HG03159 (cell line): ENCODE measurements around the gene PTP4A2.
"Not testable (repeated sequence)": the region's sequence is repeated elsewhere in the genome, so short reads cannot be mapped to it uniquely, and the experiment has no call there.

ENCODE experiments used
- ATAC-seq: cut with Tn5 transposase; IDR thresholded peaks from one replicate; pipeline ENCODE4 v1.9.1; 2021; ENCODE audit warnings: mild to moderate bottlenecking, moderate library complexity; ENCODE audit not compliant: unreplicated experiment

PTP4A2 gene

GRCh38 chr1:31895474-31896198, 42.5 kb downstream of the PTP4A2 start:
- not testable (repeated sequence) for ATAC-seq

DNA sequence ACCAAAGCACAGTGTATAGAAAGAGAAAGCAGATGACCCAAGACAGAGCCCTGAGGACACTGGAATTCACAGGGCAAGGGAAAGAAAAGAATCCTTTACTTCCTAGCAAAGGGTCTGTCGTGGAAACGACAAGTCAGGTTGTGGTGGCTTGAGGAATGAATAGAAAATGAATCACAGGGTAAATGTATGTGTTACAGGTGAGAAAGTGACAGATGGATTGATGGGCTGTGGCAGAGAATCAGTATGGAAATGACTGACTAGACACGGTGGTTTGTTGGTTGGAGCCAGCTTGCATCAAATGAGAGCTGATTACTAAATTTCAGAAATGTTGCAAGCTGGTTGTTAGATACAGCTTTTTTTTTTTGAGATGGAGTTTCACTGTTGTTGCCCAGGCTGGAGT, 46.9 kb downstream of the PTP4A2 start:
- no peak for ATAC-seq

DNA sequence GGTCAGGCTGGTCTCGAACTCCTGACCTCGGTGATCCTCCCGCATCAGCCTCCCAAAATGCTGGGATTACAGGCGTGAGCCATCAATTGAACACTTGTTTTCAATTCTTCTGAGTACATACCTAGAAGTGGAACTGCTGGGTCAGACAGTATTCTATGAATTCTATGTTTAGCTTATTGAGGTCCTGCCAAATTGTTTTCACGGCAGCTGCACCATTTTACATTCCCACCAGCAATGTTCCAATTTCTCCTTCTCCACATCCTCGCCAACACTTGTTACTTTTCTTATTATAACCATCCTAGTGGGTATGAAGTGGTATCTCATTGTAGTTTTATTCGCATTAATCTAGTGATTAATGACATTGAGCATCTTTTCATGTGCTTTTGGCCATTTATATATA, 49.9 kb downstream of the PTP4A2 start:
- no peak for ATAC-seq

DNA sequence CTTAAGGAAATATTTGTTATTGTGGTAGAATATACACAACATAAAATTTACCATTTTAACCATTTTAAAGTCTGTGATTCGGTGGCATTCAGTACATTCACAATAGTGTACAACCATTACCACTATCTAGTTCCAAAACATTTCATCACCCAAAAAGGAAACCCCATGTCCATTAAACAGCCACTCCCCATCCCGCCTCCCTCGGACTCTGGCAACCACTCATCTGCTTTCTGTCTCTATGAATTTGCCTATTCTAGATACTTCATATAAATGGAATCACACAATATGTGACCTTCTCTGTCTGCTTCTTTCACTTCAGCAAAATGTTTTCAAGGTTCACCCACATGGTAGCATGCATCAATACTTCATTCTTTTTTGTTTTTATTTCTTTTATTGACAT, 51.3 kb downstream of the PTP4A2 start:
- no peak for ATAC-seq

DNA sequence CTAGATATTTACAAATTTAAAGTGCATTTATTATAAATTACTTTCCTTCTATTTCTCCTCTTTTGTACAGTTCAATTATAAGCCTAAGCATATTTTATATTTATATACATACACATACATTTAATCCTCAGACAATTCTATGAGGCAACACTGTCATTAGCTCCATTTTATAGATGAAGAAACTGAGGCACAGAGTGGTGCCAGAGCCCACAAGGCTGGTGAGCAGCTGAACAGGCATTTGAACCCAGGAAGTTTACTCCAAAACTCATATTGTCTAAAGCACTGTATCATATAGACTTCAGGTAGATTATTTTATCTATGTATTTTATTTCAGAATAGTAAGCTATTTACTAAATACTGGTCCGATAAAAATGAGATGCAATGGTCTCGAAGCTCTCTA, 52.3 kb downstream of the PTP4A2 start:
- no peak for ATAC-seq

- no peak for ATAC-seq
Observed at GRCh38 chr1:31883357-31883942, 54.7 kb downstream of the PTP4A2 start.

- ATAC-seq: no peak
Observed at GRCh38 chr1:31881688-31882000, 56.5 kb downstream of the PTP4A2 start.

- no peak for ATAC-seq
Observed at GRCh38 chr1:31880957-31881687, 57.0 kb downstream of the PTP4A2 start.

DNA sequence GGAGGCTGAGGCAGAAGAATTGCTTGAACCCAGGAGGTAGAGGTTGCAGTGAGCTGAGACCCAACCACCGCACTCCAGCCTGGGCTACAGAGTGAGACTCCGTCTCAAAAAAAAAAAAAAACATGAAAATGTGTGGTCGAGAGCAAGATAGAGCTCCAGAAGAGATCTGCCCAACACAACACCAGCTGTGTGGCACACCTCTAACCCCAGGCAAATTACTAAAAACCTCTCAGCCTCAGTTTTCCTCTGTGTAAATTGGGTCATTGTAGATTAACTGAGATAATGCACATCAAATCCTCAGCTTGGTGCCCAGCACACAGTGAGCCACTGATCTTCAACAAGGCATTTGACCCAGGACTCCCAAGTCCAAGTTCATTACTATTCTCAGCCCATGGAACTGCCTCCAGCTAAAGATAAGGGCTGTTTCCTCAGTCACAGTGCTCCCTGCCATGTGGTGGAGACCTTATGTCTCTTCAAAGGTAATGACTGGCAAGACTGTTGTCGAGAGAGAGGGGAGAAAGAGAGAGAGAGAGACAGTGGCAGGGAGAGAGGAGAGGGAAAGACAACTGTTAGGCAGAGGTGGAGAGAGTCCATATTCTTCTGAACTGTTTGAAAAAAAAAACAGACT, 58.1 kb downstream of the PTP4A2 start:
- ATAC-seq: no peak

DNA sequence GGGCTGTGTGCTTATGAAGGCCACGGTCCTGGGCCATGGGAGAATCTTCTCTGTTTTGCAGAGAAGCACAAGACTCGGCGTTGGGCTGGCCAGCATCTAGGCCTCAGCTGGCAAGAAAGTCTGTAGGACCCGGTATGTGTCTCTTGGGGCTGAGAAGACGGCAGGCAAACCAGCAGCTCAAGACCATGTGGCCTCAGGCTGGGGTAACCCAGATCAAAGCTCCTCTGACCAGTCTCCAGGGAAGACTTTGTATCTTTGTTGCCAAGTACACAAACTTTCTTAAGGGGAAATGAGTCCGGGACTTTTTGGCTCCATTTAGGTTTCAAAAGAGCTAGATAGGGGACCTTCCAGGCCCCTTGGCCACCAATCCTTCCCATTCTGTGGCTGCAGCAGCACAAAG, 60.1 kb downstream of the PTP4A2 start:
- no peak for ATAC-seq

DNA sequence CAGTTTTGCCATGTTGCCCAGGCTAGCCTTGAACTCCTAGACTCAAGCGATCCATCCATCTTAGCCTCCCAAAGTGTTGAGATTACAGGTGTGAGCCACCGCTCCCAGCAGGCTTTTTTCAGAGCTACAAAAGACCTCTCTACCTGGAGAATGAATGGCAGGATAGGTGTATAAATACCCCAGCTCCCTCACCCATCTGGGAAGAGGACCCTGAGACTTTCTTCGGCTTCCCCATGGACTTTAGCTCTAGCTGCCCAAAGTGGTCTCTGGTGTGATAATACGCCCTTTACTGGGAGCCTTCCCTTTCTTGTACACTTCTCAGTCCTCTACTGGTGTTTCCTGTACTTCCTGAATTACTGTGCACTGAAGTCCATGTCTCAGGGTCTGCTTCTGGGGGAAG, 60.6 kb downstream of the PTP4A2 start:
- ATAC-seq: no peak

- ATAC-seq: no peak
Observed at GRCh38 chr1:31875636-31876236, 62.4 kb downstream of the PTP4A2 start.

GRCh38 chr1:31874942-31875341, 63.2 kb downstream of the PTP4A2 start:
- no peak for ATAC-seq

GRCh38 chr1:31872658-31873636, 65.2 kb downstream of the PTP4A2 start:
- no peak for ATAC-seq

DNA sequence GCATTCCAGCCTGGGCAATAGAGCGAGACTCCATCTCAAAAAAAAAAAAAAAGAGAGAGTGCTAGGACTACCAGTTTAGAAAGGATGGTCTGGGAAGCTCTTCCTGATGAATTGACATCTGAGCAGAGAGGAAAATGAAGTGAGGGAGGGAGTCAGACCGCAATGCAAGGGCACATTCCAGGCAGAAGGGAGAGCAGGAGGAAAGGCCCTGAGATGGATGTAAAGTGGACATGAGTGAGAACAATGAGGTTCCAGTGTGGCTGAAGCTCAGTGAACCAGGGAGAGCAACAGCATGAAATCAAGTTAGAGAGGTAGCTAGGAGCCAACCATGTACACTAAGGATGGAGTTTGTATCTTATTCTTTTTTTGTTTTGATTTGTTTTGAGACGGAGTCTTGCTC, 66.5 kb downstream of the PTP4A2 start:
- no peak for ATAC-seq

DNA sequence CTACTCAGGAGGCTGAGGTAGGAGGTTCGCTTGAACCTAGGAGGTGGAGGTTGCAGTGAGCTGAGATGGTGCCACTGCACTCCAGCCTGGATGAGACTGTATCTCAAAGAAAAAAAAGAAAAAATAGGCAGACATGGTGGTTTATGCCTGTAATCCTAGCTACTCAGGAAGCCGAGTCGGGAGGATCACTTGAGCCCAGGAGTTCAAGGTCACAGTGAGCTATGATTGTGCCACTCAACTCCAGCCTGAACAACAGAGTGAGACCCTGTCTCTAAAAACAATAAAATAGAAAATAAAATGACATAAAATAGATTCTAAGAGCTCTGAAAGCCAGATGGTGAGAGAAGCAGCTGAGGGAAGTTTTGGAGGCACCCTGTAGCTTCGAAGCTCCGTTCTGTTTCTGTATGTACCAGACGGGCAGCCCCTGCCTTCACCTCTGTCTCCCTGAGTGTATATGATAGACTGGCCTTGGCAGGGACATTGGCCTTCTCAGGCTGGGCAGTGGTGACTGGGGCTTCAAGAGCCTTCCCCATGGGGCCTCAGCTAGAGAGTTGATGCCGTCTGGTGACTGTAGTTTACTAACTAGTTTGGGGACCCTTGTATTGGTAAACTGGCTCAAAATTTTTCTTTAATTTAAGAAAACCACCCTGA, 68.0 kb downstream of the PTP4A2 start:
- no peak for ATAC-seq

- no peak for ATAC-seq
Observed at GRCh38 chr1:31869449-31869848, 68.7 kb downstream of the PTP4A2 start.

DNA sequence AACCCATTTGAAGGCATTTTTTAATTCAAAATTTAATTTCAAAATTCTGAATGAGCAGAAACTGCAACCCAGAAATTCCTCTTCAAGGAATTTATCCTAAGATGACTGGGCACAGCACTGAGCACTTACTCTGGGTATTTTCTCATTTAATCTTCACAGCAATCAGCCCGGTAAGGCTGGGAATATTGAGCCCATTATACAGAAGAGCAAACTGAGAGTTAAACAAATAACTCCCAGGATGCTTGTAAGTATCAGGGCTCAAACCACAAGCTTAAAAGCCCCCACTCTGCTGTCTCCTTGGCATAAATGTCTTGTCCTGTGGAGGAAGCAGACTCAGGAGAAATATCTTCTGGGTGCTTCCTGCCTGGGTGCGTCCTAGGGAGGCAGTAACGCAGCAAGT, 69.3 kb downstream of the PTP4A2 start:
- no peak for ATAC-seq

DNA sequence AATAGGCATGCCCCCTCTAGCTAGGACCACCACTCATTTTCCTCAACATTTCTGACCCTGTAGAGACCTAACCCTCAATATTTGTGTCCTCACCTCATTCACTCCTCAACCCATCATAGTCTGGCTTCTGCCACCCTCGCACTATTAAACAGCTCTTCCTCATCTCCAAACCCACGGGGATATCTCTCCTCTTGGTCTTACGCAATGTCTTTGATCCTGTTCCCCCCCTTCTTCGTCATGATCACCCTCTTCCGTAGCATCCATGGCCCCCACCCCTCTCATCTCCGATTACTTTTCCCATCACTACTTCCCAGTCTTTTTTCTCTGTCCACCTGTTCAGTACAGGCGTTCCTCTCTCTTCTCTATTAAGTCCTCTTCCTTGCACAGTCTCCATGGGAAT, 70.6 kb downstream of the PTP4A2 start:
- ATAC-seq: no peak
